HG03521 (cell line): Measurements from ENCODE around the gene C16orf74.

Experiments used
- ATAC-seq: cut with Tn5 transposase; IDR thresholded peaks from one replicate; pipeline ENCODE4 v1.9.1; 2021; ENCODE audit warnings: mild to moderate bottlenecking, moderate library complexity; ENCODE audit not compliant: unreplicated experiment

The C16orf74 gene

DNA sequence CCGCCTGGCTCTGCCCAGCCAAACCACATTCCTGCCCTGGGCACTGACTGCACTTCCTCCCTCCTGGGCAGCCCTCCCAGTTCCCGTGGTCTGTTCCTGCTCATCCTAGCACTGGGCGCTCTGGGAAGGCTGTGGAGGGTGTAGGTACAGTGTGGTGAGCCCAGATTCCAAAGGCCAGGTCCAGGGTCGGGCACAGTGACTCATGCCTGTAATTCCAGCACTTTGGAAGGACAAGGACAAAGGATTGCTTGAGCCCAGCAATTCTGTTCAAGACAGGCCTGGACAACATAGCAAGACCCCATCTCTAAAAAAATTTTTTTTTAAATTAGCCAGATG lies 30.6 kb downstream of the C16orf74 start:
- no peak for ATAC-seq

GRCh38 chr16:85719605-85720301 lies 31.1 kb downstream of the C16orf74 start:
- ATAC-seq: no peak

GRCh38 chr16:85718682-85719081 lies 32.2 kb downstream of the C16orf74 start:
- ATAC-seq: no peak

- ATAC-seq: no peak
Measured at GRCh38 chr16:85718153-85718477, 32.8 kb downstream of the C16orf74 start.

- no peak for ATAC-seq
Measured at GRCh38 chr16:85717393-85718152, 33.3 kb downstream of the C16orf74 start.

- no peak for ATAC-seq
Measured at GRCh38 chr16:85716680-85717038, 34.2 kb downstream of the C16orf74 start.

- ATAC-seq: no peak
Measured at GRCh38 chr16:85716022-85716679, 34.7 kb downstream of the C16orf74 start.

- no peak for ATAC-seq
Measured at GRCh38 chr16:85715169-85716021, 35.5 kb downstream of the C16orf74 start.

DNA sequence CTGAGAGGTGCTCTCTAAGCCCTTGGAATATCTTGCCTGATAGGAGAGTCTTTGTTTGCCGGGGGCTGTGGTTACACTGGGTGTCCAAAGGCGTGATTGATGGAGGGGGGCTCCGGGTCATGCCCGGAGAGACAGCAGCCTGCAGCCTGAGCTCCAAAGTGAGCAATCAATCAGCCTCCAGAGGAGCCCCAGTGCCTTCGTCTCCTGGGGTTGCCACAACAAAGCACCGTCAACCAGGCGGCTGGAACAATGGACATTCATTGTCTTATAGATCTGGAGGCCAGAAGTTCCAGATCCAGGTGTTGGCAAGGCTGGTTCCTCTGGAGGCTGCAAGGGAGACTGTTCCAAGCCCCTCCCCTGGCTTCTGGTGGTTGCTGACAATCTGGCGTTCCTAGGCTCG lies 38.1 kb downstream of the C16orf74 start:
- no peak for ATAC-seq

DNA sequence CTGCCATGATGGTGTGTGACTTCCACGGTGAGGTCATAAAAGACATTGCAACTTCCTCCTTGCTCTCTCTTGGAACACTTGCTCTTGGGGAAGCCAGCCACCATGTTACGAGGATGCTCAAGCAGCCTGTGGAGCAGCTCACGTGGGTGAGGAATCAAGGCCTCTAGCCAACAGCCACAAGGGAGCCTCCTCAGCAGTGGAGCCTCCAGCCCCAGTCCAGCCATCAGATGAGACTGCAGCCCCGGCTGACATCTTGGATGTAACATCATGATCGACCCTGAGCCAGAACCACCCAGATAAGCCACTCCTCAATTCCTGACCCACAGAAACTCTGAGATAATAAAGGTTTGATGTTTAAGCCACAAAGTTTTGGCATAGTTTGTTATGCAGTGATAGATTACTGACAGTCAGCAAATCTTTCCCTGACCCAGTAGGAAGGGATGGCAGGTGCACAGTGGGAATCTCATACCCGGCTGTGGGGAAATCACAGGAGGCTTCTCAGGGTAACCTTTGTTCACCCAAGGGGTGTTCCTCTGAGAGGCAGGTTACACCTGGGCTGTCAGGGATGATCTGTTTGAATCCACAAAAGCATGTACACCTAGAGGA lies 38.8 kb downstream of the C16orf74 start:
- ATAC-seq: no peak

- no peak for ATAC-seq
Measured at GRCh38 chr16:85710732-85711131, 40.2 kb downstream of the C16orf74 start.

GRCh38 chr16:85709766-85710585 lies 40.9 kb downstream of the C16orf74 start:
- no peak for ATAC-seq

DNA sequence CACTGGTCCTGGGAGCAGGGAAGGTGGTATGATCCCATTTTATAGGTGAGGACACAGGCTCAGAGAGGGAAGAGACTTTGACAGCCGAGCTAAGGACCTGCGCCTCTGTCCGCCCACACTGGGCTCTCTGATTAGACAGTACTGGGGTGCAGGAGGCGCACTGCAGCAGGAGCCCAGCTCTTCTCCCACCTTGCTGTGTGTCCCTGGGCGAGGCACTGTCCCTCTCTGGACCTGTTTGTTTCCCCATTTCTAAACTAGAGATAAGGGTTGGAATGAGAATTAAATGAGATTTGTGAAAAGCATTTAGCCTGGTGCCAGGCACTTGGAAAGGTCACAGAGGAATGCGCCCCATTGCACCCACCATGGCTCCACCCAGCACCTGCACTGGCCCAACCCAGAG lies 42.6 kb downstream of the C16orf74 start:
- no peak for ATAC-seq

GRCh38 chr16:85707528-85708095 lies 43.3 kb downstream of the C16orf74 start:
- ATAC-seq: no peak

- no peak for ATAC-seq
Measured at GRCh38 chr16:85706449-85707034, 44.4 kb downstream of the C16orf74 start.

- ATAC-seq: no peak
Measured at GRCh38 chr16:85704900-85705846, 45.7 kb downstream of the C16orf74 start.

DNA sequence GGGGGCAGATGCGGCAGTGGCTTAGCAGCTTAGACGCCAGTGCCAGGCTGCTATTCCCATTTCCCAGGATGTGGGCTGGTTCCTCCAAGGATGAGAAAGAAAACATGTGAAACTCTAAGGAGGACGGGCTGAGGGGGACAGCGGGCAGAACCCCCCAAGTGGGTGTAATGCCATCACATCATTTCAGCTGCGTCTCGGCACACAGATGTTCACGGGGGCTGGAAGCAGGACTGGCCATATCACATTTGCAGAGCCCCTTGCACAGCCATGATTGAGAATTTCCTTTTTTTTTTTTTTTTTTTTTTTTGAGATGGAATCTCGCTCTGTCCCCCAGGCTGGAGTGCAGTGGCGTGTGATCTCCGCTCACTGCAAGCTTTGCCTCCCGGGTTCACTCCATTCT lies 46.9 kb downstream of the C16orf74 start:
- no peak for ATAC-seq

DNA sequence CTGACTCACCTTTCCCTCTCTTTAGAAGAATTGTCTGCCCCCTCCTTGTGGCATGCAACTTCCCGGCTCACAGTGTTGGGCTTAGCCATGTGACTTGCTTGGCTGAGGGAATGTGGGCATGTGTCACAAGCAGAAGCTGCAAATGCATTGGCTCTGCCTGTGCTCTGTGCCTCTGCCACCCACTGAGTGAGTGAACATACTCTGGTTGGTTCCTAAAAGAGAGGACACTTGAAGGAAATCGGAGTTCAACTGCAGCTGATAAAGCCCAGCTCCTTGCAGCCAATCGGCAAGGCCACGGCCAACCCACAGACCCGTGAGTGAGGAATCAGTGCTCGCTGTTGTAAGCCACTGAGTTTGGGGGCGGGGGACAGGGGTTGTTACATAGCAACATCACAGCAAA lies 51.3 kb downstream of the C16orf74 start:
- no peak for ATAC-seq
